ENCODE measurements around the gene METTL9. TPM values are rescaled to one million over a fixed set of nuclear protein-coding genes. Genes with fewer than 3 reads are reported as not detected.
"Not testable (repeated sequence)": the region's sequence is repeated elsewhere in the genome, so short reads cannot be mapped to it uniquely, and the experiment has no call there.

The METTL9 gene
- total and polyA plus RNA-seq, 2 experiments from 2014 or later = 72.5 to 152 TPM

- no peak overlapping the region for H3K27ac ChIP-seq (ENCODE audit: low read depth)
- no peaks in the 10 kb centered on the region for H3K4me1 ChIP-seq (ENCODE audit: insufficient read depth)
- no peaks in the 10 kb centered on the region for H3F3A ChIP-seq (replicated peaks; ENCODE audit: low read depth)
- no peak overlapping the region for H3K4me2 ChIP-seq
- DNase-seq (ENCODE audit: low spot score) (no peak), ATAC-seq (no peak)
- Mint-ChIP-seq H3K4me3 (no peak overlapping the region), H3K27me3 (ENCODE audit: insufficient read depth, low read depth, poor library complexity) (peaks cover 10% of the 10 kb centered on the region), H3K4me1 (no peaks in the 10 kb centered on the region), H3K9me3 (no peaks in the 10 kb centered on the region), H3K27ac (no peak overlapping the region), H3K36me3 (ENCODE audit: low read depth) (no peaks in the 10 kb centered on the region)
- no peak overlapping the region for H2AFZ ChIP-seq
- no peaks in the 10 kb centered on the region for H4K20me1 ChIP-seq (replicated peaks; ENCODE audit: insufficient read depth)
- no peaks in the 10 kb centered on the region for H3K27me3 ChIP-seq (ENCODE audit: insufficient read depth)
- H3K36me3 ChIP-seq (ENCODE audit: insufficient read depth) = no peaks in the 10 kb centered on the region
- H3K9me2 ChIP-seq (ENCODE audit: insufficient read depth) = no peaks in the 10 kb centered on the region
- TF ChIP-seq CREB1 (CRISPR knock-in tag; IDR thresholded peaks at IDR 0.05; ENCODE audit: low read depth) = no peak
- no peak for TF ChIP-seq POLR2AphosphoS5 (IDR thresholded peaks at IDR 0.05; ENCODE audit: low read depth)
- no peak for TF ChIP-seq REST (IDR thresholded peaks at IDR 0.05; ENCODE audit: unreplicated experiment)
- TF ChIP-seq EZH2phosphoT487 (IDR thresholded peaks at IDR 0.05; ENCODE audit: unreplicated experiment) = no peak
- H3K79me2 ChIP-seq (replicated peaks; ENCODE audit: insufficient read depth) = no peaks in the 10 kb centered on the region
- H3K4me3 ChIP-seq = no peak overlapping the region
These were observed 35.7 kb upstream of the METTL9 start for GRCh38 chr16:21563676-21564075.

GRCh38 chr16:21564367-21564766 lies 35.0 kb upstream of the METTL9 start:
- H3K4me2 ChIP-seq; H3K4me3 Mint-ChIP-seq; H3K4me1 Mint-ChIP-seq; H3K36me3 ChIP-seq (ENCODE audit: insufficient read depth); H3K27me3 ChIP-seq (ENCODE audit: insufficient read depth); H3K27ac ChIP-seq (ENCODE audit: low read depth); ATAC-seq; H3K27ac Mint-ChIP-seq; H3K4me1 ChIP-seq (ENCODE audit: insufficient read depth); H3K36me3 Mint-ChIP-seq (ENCODE audit: low read depth); H4K20me1 ChIP-seq (replicated peaks; ENCODE audit: insufficient read depth); H3K4me3 ChIP-seq; H3K9me2 ChIP-seq (ENCODE audit: insufficient read depth); H2AFZ ChIP-seq; H3K9me3 Mint-ChIP-seq; H3F3A ChIP-seq (replicated peaks; ENCODE audit: low read depth); DNase-seq (ENCODE audit: low spot score); H3K79me2 ChIP-seq (replicated peaks; ENCODE audit: insufficient read depth): not testable (repeated sequence)
- H3K27me3 Mint-ChIP-seq (ENCODE audit: insufficient read depth, low read depth, poor library complexity) = peaks cover 10% of the 10 kb centered on the region

- ATAC-seq (no peak), DNase-seq (ENCODE audit: low spot score) (no peak)
- Mint-ChIP-seq H3K36me3 (ENCODE audit: low read depth) (no peaks in the 10 kb centered on the region), H3K9me3 (no peaks in the 10 kb centered on the region), H3K4me3 (no peak overlapping the region), H3K27ac (no peak overlapping the region), H3K4me1 (no peaks in the 10 kb centered on the region), H3K27me3 (ENCODE audit: insufficient read depth, low read depth, poor library complexity) (peaks cover 9% of the 10 kb centered on the region)
- H3K4me2 ChIP-seq = no peak overlapping the region
- H3K36me3 ChIP-seq (ENCODE audit: insufficient read depth) = no peaks in the 10 kb centered on the region
- no peaks in the 10 kb centered on the region for H3K27me3 ChIP-seq (ENCODE audit: insufficient read depth)
- H4K20me1 ChIP-seq (replicated peaks; ENCODE audit: insufficient read depth) = no peaks in the 10 kb centered on the region
- no peaks in the 10 kb centered on the region for H3K4me1 ChIP-seq (ENCODE audit: insufficient read depth)
- H2AFZ ChIP-seq = peak overlapping the region; percentile 53
- no peak overlapping the region for H3K27ac ChIP-seq (ENCODE audit: low read depth)
- no peaks in the 10 kb centered on the region for H3F3A ChIP-seq (replicated peaks; ENCODE audit: low read depth)
- H3K79me2 ChIP-seq (replicated peaks; ENCODE audit: insufficient read depth) = no peaks in the 10 kb centered on the region
- H3K9me2 ChIP-seq (ENCODE audit: insufficient read depth) = no peaks in the 10 kb centered on the region
- no peak overlapping the region for H3K4me3 ChIP-seq
- TF ChIP-seq JUNB (IDR thresholded peaks at IDR 0.05; ENCODE audit: unreplicated experiment) (no peak), ZNF114 (CRISPR knock-in tag; IDR thresholded peaks at IDR 0.05) (no peak), CTCF (conservative IDR thresholded peaks at IDR 0.05; ENCODE audit: low read depth in 2 of 2) (no peak), POLR2AphosphoS5 (IDR thresholded peaks at IDR 0.05; ENCODE audit: low read depth) (no peak)
These were observed 33.9 kb upstream of the METTL9 start for GRCh38 chr16:21565507-21565860.

All from GM23338 (cell line).